OCI-LY1 (cell line): ENCODE data around the gene SUN1.

Experiments
- H2AFZ ChIP-seq: fragments of 200-600 bp; sonication (generic), shearing (Covaris generic); 2 replicates; pipeline ENCODE4 v1.6.0; 2014; ENCODE audit warnings: antibody characterized with exemption, mild to moderate bottlenecking, low read length
- H3F3A ChIP-seq: fragments of 200-600 bp; sonication (generic), shearing (Covaris generic); 2 replicates; pipeline ENCODE4 v1.6.0; 2014; ENCODE audit warnings: mild to moderate bottlenecking, antibody characterized with exemption, low read length, moderate library complexity; ENCODE audit not compliant: insufficient read depth
- H3K27ac ChIP-seq: fragments of 200-600 bp; sonication (generic); 2 replicates; pipeline ENCODE4 v1.5.1; 2014; ENCODE audit warnings: low read length, mixed run types, mild to moderate bottlenecking, low read depth; ENCODE audit not compliant: poor library complexity, severe bottlenecking
- H3K27me3 ChIP-seq: fragments of 200-600 bp; sonication (generic); 2 replicates; pipeline ENCODE4 v1.6.0; 2014; ENCODE audit warnings: antibody characterized with exemption, mild to moderate bottlenecking, low read length, moderate library complexity; ENCODE audit not compliant: insufficient read depth
- H3K36me3 ChIP-seq: fragments of 200-600 bp; sonication (generic); 2 replicates; pipeline ENCODE4 v1.6.1; 2014; ENCODE audit warnings: mild to moderate bottlenecking, antibody characterized with exemption, low read length, moderate library complexity, mixed read lengths; ENCODE audit not compliant: insufficient read depth
- H3K4me1 ChIP-seq: fragments of 200-600 bp; sonication (generic); 2 replicates; pipeline ENCODE4 v1.5.1; 2014; ENCODE audit warnings: mild to moderate bottlenecking, low read length, moderate library complexity; ENCODE audit not compliant: insufficient read depth, severe bottlenecking
- H3K4me2 ChIP-seq: fragments of 200-600 bp; sonication (generic), shearing (Covaris generic); 2 replicates; pipeline ENCODE4 v1.6.1; 2014; ENCODE audit warnings: low read length
- H3K4me3 ChIP-seq: fragments of 200-600 bp; sonication (generic); 2 replicates; pipeline ENCODE4 v1.5.1; 2014; ENCODE audit warnings: low read length, low read depth, mild to moderate bottlenecking, mixed read lengths; ENCODE audit not compliant: poor library complexity, severe bottlenecking
- H3K79me2 ChIP-seq: fragments of 200-600 bp; shearing (Covaris generic); 2 replicates; pipeline ENCODE4 v1.6.1; 2016; ENCODE audit warnings: mixed run types, low read length, mixed read lengths; ENCODE audit not compliant: insufficient read depth
- H3K9ac ChIP-seq: fragments of 200-600 bp; sonication (generic), shearing (Covaris generic); 2 replicates; pipeline ENCODE4 v1.6.1; 2014; ENCODE audit warnings: mild to moderate bottlenecking, low read length, mixed read lengths
- H3K9me2 ChIP-seq: fragments of 200-600 bp; sonication (generic), shearing (Covaris generic); 2 replicates; pipeline ENCODE4 v1.6.1; 2014; ENCODE audit warnings: low read depth, mild to moderate bottlenecking, low read length, mixed read lengths
- H3K9me3 ChIP-seq: fragments of 200-600 bp; shearing (Covaris generic); 2 replicates; pipeline ENCODE4 v1.6.1; 2014; ENCODE audit warnings: low read length, mixed read lengths
- H4K20me1 ChIP-seq: fragments of 200-600 bp; sonication (generic), shearing (Covaris generic); 2 replicates; pipeline ENCODE4 v1.6.0; 2016; ENCODE audit warnings: mild to moderate bottlenecking, low read length; ENCODE audit not compliant: insufficient read depth
- CTCF ChIP-seq: fragments of 200-600 bp; sonication (generic), shearing (Covaris generic); IDR thresholded peaks from 2 replicates; pipeline ENCODE4 v1.5.1; 2017; ENCODE audit warnings: mild to moderate bottlenecking, antibody characterized with exemption, low read length, moderate library complexity, mixed read lengths
- EZH2 ChIP-seq: fragments of 200-600 bp; sonication (generic), shearing (Covaris generic); IDR thresholded peaks from 2 replicates; pipeline ENCODE4 v1.8.0; 2017; ENCODE audit warnings: borderline replicate concordance, mixed run types, mild to moderate bottlenecking, antibody characterized with exemption, low read length, moderate library complexity, mixed read lengths

The SUN1 gene

GRCh38 chr7:815284-816216 lies 16.7 kb upstream of the SUN1 start:
- Histone ChIP-seq H3K27ac (no peak overlapping the region), H3F3A (no peaks in the 10 kb centered on the region), H3K9ac (peak overlapping the region; percentile 59)

GRCh38 chr7:816300-816750 lies 16.0 kb upstream of the SUN1 start:
- no peaks in the 10 kb centered on the region for H3K9me2 ChIP-seq
- peaks cover 41% of the 10 kb centered on the region for H3K4me1 ChIP-seq
- peak overlapping the region; percentile 81 for H3K4me2 ChIP-seq
- 0 out of 2 replicates have a peak, but pooled peaks cover 3% of the 10 kb centered on the region for H3K36me3 ChIP-seq
- H3K27me3 ChIP-seq = no peaks in the 10 kb centered on the region
- H3K79me2 ChIP-seq = peaks cover 38% of the 10 kb centered on the region
- peak overlapping the region; percentile 59; the same call in 1 of the 2 replicates for H3K9ac ChIP-seq
- H3K4me3 ChIP-seq = peak overlapping the region; percentile 74
- H3F3A ChIP-seq = no peaks in the 10 kb centered on the region
- TF ChIP-seq CTCF (no peak), EZH2 (no peak)
- no peaks in the 10 kb centered on the region for H3K9me3 ChIP-seq
- H3K27ac ChIP-seq = no peak overlapping the region
- H4K20me1 ChIP-seq = no peaks in the 10 kb centered on the region
- H2AFZ ChIP-seq = no peak overlapping the region

More at GRCh38 chr7:815284-816216, 16.7 kb upstream of the SUN1 start:
- H3K4me1 ChIP-seq = peaks cover 39% of the 10 kb centered on the region
- no peak for TF ChIP-seq CTCF
- no peak for TF ChIP-seq EZH2
- 0 out of 2 replicates have a peak, but pooled peaks cover under 1% of the 10 kb centered on the region for H3K9me3 ChIP-seq
- H2AFZ ChIP-seq = 0 out of 2 replicates have a peak overlapping the region, but pooled peaks have one; percentile 18
- 0 out of 2 replicates have a peak, but pooled peaks cover 3% of the 10 kb centered on the region for H3K36me3 ChIP-seq
- no peaks in the 10 kb centered on the region for H3K27me3 ChIP-seq
- no peaks in the 10 kb centered on the region for H4K20me1 ChIP-seq
- peak overlapping the region; percentile 74 for H3K4me3 ChIP-seq
- peak overlapping the region; percentile 81 for H3K4me2 ChIP-seq
- H3K79me2 ChIP-seq = peaks cover 32% of the 10 kb centered on the region
- no peaks in the 10 kb centered on the region for H3K9me2 ChIP-seq

GRCh38 chr7:816751-817671 lies 15.3 kb upstream of the SUN1 start:
- Histone ChIP-seq H3K79me2 (peaks cover 45% of the 10 kb centered on the region), H3K9me2 (no peaks in the 10 kb centered on the region), H3K36me3 (0 out of 2 replicates have a peak, but pooled peaks cover 3% of the 10 kb centered on the region), H3K9me3 (no peaks in the 10 kb centered on the region), H3K27me3 (no peaks in the 10 kb centered on the region), H3F3A (no peaks in the 10 kb centered on the region), H3K4me1 (peaks cover 41% of the 10 kb centered on the region), H3K9ac (peak overlapping the region; percentile 62), H3K4me3 (peak overlapping the region; percentile 66), H3K27ac (no peak overlapping the region), H4K20me1 (no peaks in the 10 kb centered on the region), H2AFZ (no peak overlapping the region), H3K4me2 (peak overlapping the region; percentile 64)
- no peak for TF ChIP-seq EZH2
- no peak for TF ChIP-seq CTCF
